ENCODE measurements around the gene MED16.
"Not testable (repeated sequence)": the region's sequence is repeated elsewhere in the genome, so short reads cannot be mapped to it uniquely, and the experiment has no call there.

Gene MED16

DNA sequence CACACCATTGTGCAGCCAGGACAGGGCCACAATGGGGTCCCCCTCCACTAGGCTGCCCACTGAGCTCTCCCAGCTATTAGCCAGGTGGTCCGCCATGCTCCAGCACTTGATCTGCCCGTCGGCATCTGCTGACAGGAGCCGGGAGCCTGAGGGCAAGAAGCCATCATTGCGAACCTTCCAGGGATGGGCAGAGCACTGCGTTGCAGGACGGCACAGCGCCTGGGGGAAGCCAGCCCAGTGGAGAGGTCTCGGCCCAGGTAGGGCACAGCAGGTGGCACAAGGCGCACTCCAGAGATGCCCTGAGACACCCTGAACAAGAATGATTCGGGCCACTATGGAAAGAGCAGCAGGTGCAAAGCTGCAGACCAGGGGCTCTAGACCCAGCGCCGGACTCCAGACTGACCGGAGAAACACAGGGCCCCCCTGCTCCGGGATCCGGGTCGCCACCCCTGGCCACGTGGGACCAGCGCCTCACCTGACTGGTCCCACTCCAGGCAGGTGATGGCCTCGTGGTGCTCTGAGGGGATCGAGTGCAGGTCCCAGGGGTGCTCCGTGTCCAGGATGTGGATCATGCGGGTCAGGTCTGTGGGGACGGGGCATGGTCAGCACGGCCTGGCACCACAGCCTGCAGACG is 3.2 kb downstream of the MED16 start:
- DNase-seq (ENCODE audit: low read depth): no peak

DNA sequence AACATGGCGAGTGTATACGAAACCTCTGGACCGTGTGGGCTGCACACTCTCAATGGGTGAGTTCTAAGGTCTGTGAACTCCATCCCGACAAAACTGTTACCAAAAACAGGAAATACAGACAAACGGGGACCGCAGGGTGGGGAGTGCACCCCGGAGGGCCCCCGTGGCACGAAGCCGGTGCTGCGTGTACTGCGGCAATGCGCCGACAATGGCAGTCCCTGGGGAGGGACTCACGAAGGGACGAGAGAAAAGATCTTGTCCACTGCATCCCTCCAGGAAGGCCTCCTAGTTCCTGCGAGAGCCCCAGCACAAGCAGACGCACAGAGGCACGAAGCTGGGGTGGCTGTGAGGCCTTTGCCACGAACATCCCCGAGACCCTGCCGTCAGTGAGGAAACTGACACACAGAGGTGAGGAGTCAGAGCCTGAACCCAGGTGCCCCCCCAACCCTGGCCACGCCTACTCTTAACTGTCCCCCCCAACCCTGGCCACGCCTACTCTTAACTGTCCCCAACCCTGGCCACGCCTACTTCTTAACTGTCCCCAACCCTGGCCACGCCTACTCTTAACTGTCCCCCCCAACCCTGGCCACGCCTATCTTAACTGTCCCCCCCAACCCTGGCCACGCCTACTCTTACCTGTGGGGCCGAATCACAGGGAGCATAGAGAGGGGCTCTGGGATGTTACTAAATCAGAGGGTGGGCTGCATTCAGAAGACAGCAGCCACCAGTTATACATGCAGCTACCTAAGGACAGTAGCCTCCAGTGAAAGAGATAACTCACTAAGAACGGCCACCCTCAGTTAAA is 4.2 kb downstream of the MED16 start:
- DNase-seq (ENCODE audit: low read depth): peak; percentile 31

DNA sequence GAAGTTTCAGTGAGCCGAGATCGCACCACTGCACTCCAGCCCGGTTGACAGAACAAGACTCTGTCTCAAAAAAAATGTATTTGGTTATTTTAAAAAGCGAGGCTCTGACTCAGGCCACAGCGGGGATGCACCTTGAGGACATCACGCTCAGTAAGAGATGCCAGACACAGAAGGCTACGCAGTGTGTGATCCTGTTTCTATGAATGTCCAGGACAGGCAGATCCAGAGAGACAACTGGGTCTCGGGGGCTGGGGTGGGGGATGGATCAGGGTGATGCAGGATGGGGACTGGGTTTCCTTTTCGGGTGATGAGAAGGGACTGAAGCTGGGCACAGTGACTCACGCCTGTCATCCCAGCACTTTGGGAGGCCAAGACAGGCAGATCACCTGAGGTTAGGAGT is 5.4 kb downstream of the MED16 start:
- no peak for DNase-seq (ENCODE audit: low read depth)

DNA sequence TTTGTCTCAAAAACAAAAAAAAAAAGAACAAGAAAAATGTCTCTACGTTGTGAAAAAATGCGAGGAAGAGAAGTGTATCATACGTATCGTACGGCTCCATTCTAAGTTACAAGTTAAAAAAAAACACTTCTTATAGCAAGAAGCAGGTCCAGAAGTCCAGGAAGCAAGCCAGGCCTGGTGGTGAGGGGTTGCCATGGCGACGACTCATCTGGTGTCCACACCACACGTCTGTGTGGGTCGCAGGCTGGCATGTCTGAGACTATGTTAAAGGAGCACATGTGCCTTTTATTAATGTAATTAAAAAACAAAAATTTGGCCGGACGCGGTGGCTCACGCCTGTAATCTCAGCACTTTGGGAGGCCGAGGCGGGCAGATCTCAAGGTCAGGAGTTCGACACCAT is 5.9 kb downstream of the MED16 start:
- no peak for DNase-seq (ENCODE audit: low read depth)

DNA sequence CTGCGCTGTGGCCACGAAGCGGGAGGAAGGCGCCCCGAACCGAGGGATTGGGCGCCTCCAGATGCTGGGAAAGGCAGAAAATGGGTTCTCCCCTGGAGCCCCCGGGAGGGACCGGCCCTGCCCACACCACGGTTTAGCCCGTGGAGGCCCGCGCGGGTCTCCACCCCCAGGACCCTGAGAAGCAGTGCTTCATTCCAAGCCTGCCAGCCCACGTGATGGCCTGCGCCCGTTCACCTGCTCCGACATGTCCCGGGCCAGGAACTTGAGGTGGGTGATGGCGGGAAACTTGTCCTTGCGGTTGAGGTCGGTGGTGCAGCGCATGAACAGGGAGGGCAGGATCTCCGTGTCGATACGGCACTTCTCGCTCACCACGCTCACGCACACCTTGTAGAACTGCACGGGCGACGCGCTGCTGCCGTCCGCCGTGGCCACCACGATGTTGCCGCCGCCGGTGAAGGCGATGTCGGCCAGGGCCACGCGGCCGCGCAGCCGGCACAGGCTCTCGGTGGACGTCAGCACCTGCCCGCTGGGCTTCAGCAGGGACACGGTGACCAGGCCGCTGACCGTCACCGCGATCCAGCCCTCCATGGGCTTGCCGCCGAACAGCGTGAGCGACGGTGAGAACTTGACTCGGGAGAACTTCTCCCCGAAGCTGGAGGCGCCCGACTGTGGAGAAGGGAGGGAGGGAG is 7.3 kb downstream of the MED16 start:
- no peak for DNase-seq (ENCODE audit: low read depth)

DNA sequence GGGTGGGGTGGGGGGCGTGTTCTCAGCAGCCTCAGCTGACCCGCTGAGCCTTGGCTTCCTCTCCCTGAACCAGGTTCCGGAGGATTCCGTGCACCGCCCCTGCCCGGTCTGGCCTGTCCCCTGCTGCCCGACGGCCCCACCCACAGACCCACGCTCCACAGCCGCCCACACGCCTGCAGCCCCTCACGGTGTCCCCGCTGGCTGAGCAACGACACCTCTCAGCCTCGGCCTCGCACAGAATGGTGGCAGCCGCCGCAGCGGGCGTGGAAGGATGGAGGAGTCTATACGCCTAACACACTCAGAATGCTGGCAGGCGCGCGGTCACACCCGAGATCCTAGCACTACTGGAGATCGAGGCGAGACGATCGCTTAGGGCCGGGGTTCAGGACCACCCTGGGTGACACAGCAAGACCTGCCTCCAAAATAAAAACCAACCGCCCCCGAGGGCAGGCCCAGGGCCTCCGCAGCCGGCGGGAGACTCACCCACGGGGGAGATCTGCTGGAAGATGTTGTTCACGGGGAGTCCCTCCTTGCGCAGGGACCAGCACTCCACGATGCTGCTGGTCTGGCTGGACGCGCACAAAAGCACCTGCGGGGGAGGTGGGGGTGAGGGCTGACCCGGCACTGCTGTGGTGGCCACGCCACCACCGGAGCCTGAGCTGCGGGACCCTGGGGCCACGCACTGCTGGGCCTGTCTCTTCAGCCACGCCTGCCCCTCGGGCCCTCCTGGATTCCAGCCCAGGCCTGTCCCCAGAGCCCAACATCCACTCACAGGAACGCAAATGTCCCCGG is 8.4 kb downstream of the MED16 start:
- DNase-seq (ENCODE audit: low read depth): no peak

DNA sequence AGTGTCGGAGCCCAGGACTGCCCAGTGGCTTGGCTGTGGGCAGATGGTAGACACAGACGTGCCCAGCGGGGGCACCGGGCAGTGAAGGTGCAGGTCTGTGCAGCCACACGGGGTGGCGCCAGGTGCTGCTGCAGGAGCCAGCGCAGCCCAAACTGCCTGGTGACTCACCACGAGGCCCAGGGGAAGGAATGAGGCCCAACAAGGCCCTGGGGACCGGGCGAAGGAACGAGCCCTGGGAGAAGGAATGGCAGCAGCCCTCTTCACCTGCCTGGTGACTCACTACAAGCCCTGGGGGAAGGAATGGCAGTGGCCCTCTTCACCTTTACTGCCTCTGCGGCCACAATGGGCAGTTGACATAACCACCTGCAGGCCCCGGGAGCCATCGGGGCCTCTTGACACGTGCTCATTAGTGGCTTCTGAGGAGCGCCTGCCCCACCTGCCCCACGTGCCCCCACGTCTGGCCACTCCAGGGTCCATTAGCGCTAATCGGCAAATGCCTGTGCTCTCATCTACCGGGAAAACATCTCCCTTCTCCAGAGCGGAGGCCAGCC is 9.3 kb downstream of the MED16 start:
- DNase-seq (ENCODE audit: low read depth): no peak

DNA sequence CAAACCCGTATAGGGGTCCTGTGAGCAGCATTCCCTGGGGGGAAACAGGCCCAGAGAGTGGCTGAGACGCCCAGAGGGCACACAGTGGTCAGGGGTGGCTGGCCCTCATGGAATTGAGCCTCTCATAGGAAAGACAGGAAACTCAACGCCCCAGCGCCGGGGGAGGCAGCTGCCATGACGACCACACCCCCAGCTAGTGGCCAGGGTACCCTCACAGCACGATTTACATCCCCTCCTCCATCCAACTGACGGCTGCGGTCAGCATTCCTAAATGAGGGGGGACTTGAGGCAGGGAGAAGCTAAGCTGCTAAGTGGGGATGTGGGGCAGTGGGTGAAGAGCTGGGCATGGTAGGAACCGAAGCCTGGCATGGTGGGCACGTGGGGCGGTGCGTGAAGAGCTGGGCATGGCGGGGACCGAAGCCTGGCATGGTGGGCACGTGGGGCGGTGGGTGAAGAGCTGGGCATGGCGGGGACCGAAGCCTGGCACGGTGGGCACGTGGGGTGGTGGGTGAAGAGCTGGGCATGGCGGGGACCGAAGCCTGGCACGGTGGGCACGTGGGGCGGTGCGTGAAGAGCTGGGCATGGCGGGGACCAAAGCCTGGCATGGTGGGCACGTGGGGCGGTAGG is 10.0 kb downstream of the MED16 start:
- DNase-seq (ENCODE audit: low read depth): no peak

DNA sequence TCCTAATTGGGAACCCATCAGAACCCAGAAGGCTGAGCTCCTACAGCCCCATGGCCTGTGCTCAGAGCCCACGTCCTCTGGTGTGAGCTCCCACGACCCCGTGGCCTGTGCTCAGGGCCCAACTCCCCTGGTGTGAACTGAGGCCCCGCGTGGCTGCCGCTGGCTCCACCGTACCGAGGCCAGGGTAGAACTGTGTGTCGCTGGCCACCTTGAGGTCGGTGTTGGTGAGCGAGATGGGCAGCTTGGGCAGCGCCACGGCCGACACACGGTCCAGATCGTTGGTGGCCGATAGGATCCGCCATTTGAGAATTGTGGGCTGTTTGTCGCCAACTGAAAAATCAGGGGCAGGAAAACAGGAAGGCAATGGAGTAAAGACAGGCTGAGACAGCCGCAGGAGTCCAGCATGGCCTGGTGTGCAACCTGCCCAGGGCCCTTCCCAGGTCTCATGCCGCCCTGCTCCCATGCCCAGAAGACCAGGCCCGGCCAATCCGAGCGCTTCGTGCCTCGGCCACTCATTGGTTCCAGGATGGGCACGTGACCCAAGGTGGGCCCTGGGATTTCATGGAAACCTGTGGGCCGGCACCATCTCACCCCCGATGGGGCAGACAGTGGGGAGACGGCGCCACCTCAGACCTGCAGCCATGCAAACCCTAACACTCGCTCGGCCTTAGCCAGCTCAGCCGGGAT is 11.5 kb downstream of the MED16 start:
- no peak for DNase-seq (ENCODE audit: low read depth)

DNA sequence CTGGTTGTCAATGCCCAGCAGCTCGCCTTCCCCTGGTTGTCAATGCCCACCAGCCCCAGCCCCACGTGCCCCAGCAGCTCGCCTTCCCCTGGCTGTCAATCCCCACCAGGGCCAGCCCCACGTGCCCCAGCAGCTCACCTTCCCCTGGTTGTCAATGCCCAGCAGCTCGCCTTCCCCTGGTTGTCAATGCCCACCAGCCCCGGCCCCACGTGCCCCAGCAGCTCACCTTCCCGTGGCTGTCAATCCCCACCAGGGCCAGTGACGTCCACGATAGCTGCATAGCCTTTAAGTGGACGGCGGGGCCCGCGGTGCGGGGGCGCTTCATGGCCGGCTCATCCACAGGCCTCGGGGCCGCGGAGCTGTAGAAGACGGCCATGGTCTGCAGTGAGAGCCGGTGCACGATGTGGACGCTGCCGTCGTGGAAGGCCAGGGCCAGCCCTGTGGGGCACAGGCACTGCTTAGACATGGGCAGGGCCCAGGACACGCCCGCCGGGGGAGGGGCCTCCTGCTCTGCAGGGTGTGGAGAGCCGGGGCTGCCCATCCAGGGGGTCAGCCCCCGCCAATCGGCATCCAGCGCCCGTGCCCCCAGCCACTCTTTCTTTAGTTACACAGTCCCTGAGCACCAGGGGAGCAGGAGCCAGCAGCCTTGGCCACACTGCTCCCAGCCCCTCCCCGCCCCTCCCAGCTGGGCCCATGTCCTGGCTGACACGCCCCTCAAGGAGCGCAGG is 13.1 kb downstream of the MED16 start:
- DNase-seq (ENCODE audit: low read depth): no peak

DNA sequence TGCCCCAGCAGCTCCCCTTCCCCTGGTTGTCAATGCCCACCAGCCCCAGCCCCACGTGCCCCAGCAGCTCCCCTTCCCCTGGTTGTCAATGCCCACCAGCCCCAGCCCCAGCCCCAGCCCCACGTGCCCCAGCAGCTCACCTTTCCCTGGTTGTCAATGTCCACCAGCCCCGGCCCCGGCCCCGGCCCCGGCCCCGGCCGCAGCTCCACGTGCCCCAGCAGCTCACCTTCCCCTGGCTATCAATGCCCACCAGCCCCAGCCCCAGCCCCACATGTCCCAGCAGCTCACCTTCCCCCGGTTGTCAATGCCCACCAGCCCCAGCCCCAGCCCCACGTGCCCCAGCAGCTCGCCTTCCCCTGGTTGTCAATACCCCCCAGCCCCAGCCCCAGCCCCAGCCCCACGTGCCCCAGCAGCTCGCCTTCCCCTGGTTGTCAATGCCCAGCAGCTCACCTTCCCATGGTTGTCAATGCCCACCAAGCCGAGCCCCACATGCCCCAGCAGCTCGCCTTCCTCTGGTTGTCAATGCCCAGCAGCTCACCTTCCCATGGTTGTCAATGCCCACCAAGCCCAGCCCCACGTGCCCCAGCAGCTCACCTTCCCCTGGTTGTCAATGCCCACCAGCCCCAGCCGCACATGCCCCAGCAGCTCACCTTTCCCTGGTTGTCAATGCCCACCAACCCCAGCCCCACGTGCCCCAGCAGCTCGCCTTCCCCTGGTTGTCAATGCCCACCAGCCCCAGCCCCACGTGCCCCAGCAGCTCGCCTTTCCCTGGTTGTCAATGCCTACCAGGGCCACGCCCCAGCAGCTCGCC is 14.0 kb downstream of the MED16 start:
- DNase-seq (ENCODE audit: low read depth): not testable (repeated sequence)

DNA sequence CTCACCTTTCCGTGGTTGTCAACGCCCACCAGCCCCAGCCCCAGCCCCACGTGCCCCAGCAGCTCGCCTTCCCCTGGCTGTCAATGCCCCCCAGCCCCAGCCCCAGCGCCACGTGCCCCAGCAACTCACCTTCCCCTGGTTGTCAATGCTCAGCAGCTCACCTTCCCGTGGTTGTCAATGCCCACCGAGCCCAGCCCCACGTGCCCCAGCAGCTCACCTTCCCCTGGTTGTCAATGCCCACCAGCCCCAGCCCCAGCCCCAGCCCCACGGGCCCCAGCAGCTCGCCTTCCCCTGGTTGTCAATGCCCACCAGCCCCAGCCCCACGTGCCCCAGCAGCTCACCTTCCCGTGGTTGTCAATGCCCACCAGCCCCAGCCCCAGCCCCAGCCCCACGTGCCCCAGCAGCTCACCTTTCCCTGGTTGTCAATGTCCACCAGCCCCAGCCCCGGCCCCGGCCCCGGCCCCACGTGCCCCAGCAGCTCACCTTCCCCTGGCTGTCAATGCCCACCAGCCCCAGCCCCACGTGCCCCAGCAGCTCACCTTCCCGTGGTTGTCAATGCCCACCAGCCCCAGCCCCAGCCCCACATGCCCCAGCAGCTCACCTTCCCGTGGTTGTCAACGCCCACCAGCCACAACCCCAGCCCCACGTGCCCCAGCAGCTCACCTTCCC is 14.9 kb downstream of the MED16 start:
- DNase-seq (ENCODE audit: low read depth): not testable (repeated sequence)

DNA sequence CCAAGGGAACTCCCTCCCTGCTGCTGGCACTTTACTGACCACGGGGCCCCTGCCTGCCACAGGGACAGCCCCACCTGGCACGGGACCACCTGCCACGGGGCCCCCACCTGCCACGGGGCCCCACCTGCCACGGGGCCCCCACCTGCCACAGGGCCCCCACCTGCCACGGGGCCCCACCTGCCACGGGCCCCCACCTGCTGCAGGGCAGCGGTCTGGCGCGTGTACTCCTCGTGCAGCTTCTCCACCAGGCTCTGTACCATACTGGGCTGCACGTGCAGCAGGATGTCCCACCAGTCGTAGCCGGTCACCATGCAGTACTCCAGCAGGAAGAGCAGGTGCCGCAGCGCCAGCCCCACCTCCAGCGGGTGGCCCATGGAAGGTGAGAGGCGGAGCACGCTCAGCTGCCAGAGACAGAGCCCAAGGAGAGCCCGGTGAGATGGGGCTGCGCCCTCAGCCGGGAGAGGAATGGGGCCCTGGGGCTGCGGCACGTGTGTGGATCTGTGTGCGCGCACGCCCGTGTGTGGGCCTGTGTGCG is 16.1 kb downstream of the MED16 start:
- DNase-seq (ENCODE audit: low read depth): no peak

DNA sequence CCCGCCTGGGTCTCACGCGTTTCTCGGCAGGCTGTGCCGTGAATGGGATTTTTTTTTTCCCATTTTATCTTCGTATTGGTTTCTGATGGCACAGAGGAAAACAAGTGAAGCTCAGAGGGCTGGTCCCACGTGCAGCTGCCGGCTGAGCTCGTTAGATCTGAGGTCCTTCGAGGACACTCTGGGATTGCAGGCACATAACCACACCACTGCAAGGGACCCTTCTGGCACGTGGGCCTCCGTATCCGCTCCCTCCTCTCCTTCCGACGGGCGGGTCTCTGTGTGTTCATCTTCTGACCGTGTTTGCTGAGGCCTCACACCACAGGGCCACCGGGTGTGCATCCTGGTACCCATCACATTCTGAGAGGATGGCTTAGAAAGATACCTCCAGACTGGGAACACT is 16.9 kb downstream of the MED16 start:
- no peak for DNase-seq (ENCODE audit: low read depth)

DNA sequence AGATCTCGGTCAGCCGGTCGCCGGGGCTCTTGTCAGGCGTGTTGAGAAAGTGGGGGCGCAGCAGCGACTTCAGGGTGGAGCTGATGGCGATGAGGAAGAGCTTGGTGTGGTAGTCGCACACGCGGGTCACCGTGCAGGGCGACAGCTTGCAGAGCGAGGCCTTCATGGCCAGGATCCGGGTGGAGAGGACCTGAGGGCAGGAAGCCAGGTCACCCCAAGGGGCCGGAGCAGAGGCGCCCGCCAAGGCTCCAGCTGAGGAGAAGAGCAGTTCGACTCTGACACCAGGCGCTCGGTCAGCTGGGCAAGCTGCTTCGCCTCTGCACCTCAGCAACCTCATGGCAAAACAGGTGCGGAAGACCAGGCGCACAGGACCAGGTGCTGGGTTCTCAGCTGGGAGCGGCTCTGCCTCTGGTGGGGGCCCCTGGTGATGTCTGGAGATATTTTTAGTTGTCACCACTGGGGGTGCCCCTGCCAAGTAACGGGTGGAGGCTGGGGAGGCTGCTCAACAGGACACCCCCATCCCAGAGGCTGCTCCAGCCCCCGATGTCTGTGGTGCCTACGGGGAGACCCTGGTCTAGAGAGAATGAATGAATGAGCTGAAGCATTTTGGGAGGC is 17.6 kb downstream of the MED16 start:
- DNase-seq (ENCODE audit: low read depth): no peak

DNA sequence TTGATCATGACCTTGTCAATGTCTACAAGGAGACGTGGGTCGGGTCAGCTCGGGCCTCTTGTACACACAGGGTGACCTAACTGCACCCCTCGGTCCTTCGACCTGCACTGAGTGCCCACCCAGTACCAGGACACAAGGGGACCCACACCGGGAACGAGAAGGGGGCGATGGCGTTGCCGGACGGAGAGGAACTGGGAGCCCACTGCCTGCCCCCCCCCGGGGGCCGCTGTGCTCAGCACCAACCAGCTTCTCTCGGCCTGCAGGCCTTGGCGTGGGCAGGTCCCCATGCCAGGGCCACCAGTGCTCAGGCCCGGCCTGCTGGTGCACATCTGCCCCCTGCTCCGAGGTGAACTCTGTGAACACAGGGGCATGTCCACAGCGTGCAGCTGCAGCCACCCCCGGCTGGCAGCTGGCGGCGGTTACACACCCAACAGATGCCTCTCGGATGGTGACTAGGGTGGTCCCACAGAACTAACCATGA is 19.4 kb downstream of the MED16 start:
- DNase-seq (ENCODE audit: low read depth): no peak

DNA sequence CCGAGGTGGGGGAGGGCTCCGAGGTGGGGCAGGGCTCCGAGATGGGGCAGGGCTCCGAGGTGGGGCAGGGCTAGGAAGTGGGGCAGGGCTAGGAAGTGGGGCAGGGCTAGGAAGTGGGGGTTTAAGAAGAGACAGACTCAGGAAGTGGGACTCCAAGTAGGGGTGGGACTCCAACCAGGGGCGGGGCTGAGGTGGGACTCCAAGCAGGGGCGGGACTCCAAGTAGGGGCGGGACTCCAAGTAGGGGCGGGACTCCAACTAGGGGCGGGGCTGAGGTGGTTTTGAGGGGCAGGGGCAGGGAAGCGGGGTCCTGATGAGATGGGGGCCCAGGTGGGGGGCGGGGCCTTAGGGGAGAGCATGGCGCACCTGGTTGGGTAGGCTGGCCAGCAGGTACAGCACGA is 19.9 kb downstream of the MED16 start:
- peak; percentile 49 for DNase-seq (ENCODE audit: low read depth)
